Measurements from ENCODE around the gene KATNAL1.

Gene KATNAL1

DNA sequence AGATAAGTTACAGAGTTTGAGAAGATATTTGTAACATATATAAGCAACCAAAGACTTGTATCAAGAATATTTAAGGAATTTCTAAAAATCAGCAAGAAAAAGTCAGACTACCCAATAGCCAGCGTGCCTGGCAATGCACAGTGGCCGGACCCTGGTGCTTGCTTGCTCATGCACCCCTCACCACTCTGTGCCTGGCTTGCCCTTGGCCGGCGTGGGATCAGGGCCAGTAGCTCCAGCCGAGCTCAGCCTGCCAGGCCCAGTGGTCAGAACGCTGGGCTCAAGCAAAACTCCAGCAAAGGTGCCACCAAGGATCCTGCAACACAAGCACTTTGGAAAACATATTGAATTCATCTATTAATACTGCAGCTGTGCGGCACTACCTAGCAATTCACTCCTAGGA is 95.1 kb downstream of the KATNAL1 start:
- ATAC-seq (replicated peaks; ENCODE audit: extremely low read depth, poor library complexity, severe bottlenecking) (no peak), DNase-seq (ENCODE audit: low spot score in 2 of 2) (no peak)
- H3K36me3 Mint-ChIP-seq (ENCODE audit: insufficient read depth): peaks cover 16% of the 10 kb centered on the region
- no peaks in the 10 kb centered on the region for H3K9me3 Mint-ChIP-seq
- no peaks in the 10 kb centered on the region for H3K27me3 Mint-ChIP-seq
- no peak overlapping the region for H3K27ac Mint-ChIP-seq (ENCODE audit: low read depth)
- H3K4me1 Mint-ChIP-seq: no peaks in the 10 kb centered on the region
- H3K4me3 Mint-ChIP-seq: no peak overlapping the region

DNA sequence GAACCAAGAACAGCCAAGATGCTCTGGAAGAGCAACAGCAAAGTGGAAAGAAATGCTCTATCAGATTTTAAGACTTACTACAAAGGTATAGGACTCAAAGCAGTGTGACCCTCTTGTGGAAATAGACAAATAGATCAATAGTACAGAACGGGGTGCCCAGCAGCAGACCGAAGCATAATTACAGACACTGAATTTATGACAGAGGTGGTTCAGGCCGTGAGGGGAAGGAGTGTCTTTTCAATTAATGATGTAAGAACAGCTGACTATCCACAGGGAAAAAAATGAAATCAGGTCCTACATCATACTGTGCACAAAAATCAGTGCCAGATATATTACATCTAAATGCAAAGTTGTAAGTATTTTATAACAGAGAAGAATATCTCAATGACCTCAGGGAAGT is 95.6 kb downstream of the KATNAL1 start:
- Mint-ChIP-seq H3K4me3 (no peak overlapping the region), H3K9me3 (no peaks in the 10 kb centered on the region), H3K27me3 (no peaks in the 10 kb centered on the region), H3K36me3 (ENCODE audit: insufficient read depth) (peaks cover 15% of the 10 kb centered on the region), H3K27ac (ENCODE audit: low read depth) (no peak overlapping the region), H3K4me1 (no peaks in the 10 kb centered on the region)
- DNase-seq (ENCODE audit: low spot score in 2 of 2): no peak
- ATAC-seq (replicated peaks; ENCODE audit: extremely low read depth, poor library complexity, severe bottlenecking): no peak

DNA sequence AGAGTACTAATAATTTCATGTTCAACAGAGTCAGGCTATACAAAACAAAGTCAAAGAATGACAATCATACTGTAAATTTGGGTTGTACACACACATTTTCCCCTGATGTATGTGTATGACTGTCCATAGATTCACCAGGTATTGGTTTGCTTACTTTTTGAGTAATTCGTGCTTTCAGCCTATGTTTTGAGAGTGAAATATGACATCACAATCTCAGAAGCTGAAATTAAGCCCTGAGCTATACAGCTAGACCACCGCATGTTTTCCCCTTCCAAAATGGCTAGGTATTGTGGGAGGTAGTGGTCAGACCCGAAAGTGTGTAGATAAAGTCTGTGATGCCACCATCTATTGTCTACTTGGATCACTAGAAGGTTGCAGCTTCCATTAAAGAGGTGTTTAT is 102.8 kb downstream of the KATNAL1 start:
- H3K36me3 Mint-ChIP-seq (ENCODE audit: insufficient read depth): peaks cover 8% of the 10 kb centered on the region
- no peaks in the 10 kb centered on the region for H3K9me3 Mint-ChIP-seq
- no peak overlapping the region for H3K27ac Mint-ChIP-seq (ENCODE audit: low read depth)
- DNase-seq (ENCODE audit: low spot score in 2 of 2) (no peak), ATAC-seq (replicated peaks; ENCODE audit: extremely low read depth, poor library complexity, severe bottlenecking) (no peak)
- H3K4me3 Mint-ChIP-seq: no peak overlapping the region
- H3K27me3 Mint-ChIP-seq: no peaks in the 10 kb centered on the region
- no peaks in the 10 kb centered on the region for H3K4me1 Mint-ChIP-seq

DNA sequence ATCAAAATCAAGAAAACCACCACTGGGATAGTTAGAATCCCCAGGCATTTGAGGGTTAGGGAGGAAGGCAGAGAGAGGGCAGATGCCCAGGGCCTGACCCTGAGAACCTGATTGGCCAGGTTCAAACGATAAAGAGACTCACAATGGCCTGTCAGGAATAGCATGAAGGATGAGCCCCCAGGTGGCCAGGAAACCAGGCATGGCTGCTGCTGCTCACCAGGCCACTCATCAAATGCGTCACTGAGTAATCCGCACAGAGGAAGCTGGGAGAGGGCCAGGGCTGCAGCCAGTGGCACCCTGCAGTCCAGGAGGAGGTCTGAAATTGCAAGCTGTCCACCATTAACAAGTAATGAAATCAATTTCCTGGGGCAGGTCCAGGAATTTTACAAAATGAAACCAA is 111.3 kb downstream of the KATNAL1 start:
- no peaks in the 10 kb centered on the region for H3K9me3 Mint-ChIP-seq
- ATAC-seq (replicated peaks; ENCODE audit: extremely low read depth, poor library complexity, severe bottlenecking) (no peak), DNase-seq (ENCODE audit: low spot score in 2 of 2) (no peak)
- H3K27ac Mint-ChIP-seq (ENCODE audit: low read depth): peak overlapping the region; percentile 90
- H3K36me3 Mint-ChIP-seq (ENCODE audit: insufficient read depth): no peaks in the 10 kb centered on the region
- no peak overlapping the region for H3K4me3 Mint-ChIP-seq
- H3K4me1 Mint-ChIP-seq: no peaks in the 10 kb centered on the region
- no peaks in the 10 kb centered on the region for H3K27me3 Mint-ChIP-seq

DNA sequence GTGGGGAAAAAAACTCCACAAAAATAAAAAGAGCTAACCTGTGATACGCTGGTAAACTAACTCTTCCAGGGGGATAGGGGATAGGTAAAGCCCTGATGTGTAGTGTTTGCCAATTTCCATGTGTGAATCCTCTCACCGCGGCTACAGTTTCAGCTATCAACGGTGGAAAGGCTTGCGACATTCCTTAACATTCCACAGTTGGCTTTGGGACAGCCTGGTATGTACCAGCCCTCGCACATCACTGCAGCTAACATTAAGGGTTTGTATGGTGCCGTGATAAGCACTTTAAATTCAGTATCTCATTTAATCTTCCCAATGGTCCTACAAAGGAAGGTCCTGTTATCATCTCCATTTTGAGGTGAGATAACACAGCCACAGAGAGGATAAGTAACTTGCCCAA is 112.4 kb downstream of the KATNAL1 start:
- H3K36me3 Mint-ChIP-seq (ENCODE audit: insufficient read depth): no peaks in the 10 kb centered on the region
- no peaks in the 10 kb centered on the region for H3K27me3 Mint-ChIP-seq
- no peaks in the 10 kb centered on the region for H3K9me3 Mint-ChIP-seq
- H3K4me1 Mint-ChIP-seq: no peaks in the 10 kb centered on the region
- DNase-seq (ENCODE audit: low spot score in 2 of 2): no peak
- H3K4me3 Mint-ChIP-seq: no peak overlapping the region
- H3K27ac Mint-ChIP-seq (ENCODE audit: low read depth): no peak overlapping the region
- no peak for ATAC-seq (replicated peaks; ENCODE audit: extremely low read depth, poor library complexity, severe bottlenecking)

DNA sequence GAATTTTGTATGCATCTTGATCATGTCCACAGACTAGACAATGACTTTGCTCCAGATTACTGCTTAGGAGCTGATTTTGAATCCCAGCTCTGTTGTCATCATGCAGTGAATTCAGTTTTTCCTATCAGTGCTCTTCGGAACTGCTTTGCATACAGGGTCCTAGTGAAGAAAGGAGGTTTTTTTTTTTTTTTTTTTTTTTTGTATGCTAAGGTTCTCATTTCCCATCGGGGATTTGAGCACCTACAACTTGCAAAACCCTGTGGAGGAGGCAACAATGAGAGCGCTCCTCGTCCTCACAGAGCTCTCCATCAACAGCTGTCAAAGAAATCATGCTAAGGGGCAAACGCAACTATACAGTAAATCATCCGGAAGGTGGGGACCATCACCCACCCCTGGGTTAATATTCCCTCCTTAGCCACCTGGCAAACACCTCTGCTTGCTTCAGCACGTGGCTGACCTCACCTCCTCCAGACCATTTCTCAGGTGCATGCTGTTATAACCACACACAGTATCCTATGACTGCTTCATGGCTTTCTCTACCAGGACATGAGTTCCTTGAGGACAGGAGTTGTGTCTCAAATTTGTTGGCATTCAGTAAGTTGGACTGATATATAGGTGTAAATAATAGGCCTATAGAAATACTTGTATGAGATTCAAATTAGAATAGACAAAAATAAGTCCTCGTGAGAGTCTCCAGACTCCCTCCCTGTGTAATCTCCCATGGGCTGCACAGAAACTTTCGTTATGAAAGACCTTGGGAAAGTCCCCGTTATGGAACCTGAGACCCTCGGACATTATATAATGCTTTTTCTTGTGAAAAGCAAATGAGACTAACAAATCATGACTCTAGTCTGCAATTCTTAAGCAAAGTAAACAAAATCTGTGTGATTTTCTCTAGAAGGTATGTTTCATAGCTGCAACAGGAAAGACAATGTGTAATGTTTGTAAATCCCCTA is 113.8 kb downstream of the KATNAL1 start:
- H3K4me3 Mint-ChIP-seq: no peak overlapping the region
- H3K4me1 Mint-ChIP-seq: no peaks in the 10 kb centered on the region
- no peak for DNase-seq (ENCODE audit: low spot score in 2 of 2)
- ATAC-seq (replicated peaks; ENCODE audit: extremely low read depth, poor library complexity, severe bottlenecking): no peak
- H3K27ac Mint-ChIP-seq (ENCODE audit: low read depth): no peak overlapping the region
- no peaks in the 10 kb centered on the region for H3K9me3 Mint-ChIP-seq
- no peaks in the 10 kb centered on the region for H3K27me3 Mint-ChIP-seq
- H3K36me3 Mint-ChIP-seq (ENCODE audit: insufficient read depth): no peaks in the 10 kb centered on the region

DNA sequence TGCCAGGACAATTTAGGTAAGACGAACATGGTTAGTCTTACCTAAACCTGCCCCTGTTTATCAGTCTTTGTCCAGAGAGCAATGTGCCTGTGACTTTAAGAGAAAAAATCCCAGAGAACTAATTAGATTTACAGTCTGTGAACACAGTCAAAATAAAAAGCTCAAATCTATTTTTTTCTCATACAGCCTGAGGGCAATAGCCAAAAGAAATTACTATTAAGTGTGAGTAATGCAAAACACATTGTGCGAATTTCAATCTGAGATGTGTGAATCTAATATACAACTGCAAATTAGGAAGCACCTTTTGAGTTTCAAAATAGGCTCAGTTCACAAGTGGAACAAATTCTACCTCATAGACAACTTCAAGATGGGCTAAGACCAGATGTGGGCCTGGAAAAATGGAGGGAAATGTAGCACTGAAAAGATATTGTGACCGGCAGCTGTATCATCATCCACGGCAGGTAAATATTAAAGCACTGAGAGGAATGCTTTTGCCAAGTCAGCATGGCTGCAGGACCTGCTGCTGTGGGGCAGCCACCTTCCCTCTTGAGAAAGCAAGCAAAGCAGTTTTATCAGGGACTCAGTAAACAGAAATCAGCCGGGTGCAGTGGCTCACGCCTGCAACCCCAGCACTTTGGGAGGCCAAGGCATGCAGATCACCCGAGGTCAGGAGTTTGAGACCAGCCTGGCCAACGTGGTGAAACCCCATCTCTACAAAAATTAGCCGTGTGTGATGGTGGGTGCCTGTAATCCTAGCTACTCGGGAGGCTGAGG is 114.8 kb downstream of the KATNAL1 start:
- H3K27me3 Mint-ChIP-seq: no peaks in the 10 kb centered on the region
- no peaks in the 10 kb centered on the region for H3K36me3 Mint-ChIP-seq (ENCODE audit: insufficient read depth)
- no peak for DNase-seq (ENCODE audit: low spot score in 2 of 2)
- H3K9me3 Mint-ChIP-seq: no peaks in the 10 kb centered on the region
- no peak overlapping the region for H3K4me3 Mint-ChIP-seq
- ATAC-seq (replicated peaks; ENCODE audit: extremely low read depth, poor library complexity, severe bottlenecking): no peak
- H3K27ac Mint-ChIP-seq (ENCODE audit: low read depth): no peak overlapping the region
- no peaks in the 10 kb centered on the region for H3K4me1 Mint-ChIP-seq

DNA sequence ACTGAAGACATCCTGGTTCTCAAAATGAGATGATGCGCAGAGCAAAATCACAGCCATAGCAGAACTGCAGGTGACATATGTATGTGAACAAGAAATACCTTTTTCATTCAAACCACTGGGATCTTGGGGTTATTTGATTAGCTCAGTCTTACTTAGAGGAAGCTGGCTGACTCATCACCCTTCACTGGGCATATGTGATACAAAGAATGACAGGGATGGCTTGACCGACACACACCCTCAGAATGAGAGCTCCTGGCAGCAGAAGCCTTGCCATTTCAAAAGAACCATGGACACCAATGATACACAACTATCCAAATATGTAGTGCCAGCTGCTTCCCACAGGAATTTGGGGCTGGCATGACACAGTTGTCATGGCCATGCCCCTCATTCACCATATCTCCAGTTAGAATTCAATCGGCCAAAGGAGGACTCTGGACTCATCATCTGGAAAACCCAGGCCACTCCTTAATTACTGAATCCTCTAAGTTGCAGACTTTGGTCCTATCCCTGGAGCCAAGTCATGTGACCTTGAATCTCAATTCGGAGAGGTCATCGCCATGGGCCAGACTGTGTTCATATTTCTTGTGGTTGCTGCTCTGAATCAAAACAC is 115.8 kb downstream of the KATNAL1 start:
- no peak for ATAC-seq (replicated peaks; ENCODE audit: extremely low read depth, poor library complexity, severe bottlenecking)
- Mint-ChIP-seq H3K27ac (ENCODE audit: low read depth) (no peak overlapping the region), H3K4me1 (no peaks in the 10 kb centered on the region), H3K36me3 (ENCODE audit: insufficient read depth) (no peaks in the 10 kb centered on the region), H3K27me3 (no peaks in the 10 kb centered on the region), H3K9me3 (no peaks in the 10 kb centered on the region), H3K4me3 (no peak overlapping the region)
- DNase-seq (ENCODE audit: low spot score in 2 of 2): no peak

DNA sequence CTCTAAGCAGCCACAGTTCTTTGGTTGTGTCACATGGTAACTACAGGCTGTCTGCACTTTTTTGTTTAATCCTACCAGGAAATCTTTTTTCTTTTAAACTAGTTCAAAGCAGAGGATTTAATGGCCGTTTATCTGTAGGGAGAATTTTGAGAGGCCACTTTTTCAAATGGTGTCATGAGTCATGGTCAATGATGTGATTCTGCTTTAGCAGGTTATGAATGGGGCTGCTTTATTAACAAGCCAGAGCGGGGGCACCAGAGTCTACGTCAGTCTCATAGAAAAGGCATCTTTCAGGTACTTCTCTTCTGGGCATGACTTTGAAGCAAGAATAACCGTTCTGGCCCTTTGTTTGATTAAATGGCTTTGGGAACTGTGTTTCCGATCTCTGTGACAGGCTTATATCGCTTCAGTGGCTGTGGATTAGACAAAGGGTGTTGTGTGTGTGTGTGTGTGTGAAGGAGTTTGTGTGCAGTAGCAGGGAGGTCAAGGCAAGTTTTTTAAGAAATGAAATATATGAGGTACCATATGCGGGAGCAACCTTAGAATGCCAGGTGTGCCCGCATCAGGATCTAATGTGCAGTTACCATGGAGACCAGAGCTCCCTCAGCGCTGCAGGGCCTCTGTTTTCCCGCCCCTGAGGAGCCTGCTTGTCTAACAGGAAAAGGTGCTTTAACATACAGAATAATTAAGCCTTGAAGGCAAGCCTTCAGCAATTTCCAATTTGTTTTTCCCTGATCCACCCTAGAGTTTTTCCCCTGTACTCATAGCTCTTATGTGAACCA is 120.5 kb downstream of the KATNAL1 start:
- H3K4me3 Mint-ChIP-seq: no peak overlapping the region
- H3K9me3 Mint-ChIP-seq: no peaks in the 10 kb centered on the region
- ATAC-seq (replicated peaks; ENCODE audit: extremely low read depth, poor library complexity, severe bottlenecking) (no peak), DNase-seq (ENCODE audit: low spot score in 2 of 2) (no peak)
- no peak overlapping the region for H3K27ac Mint-ChIP-seq (ENCODE audit: low read depth)
- H3K4me1 Mint-ChIP-seq: no peaks in the 10 kb centered on the region
- no peaks in the 10 kb centered on the region for H3K27me3 Mint-ChIP-seq
- H3K36me3 Mint-ChIP-seq (ENCODE audit: insufficient read depth): no peaks in the 10 kb centered on the region

DNA sequence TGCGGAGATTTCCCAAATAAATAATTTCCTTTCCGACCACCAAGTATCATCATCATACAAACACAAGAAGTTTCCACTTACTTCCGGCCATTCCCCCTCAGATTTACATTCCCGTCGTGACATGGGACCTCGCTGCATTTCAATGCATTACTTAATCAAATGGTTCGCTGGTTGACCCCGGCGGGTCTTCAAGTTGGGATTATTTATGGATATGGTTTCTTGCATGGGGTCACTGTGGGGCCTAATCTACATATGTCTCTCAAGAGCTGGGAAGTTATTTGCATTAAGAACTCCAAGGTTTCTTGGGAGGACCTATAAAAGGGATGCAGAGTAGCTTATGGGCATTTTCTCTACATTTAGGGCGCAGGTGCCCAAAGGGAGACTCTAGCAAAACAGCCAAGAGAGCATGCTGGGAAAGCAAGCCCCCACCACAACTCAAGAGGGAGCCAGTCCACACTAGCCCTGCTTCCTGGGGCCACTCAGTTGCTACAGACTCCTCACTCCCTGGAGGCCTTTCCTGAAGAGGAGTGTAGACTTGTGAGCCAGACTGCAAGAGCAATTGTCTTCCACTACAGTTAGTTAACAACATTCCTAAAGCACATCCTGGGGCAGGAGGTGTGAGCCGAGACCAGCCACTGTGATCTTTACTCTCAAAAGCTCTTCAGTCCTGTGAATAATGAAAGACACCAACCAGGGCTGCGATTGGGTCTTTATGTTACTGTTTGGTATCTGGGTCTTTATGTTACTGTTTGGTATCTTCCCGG is 125.3 kb downstream of the KATNAL1 start:
- no peaks in the 10 kb centered on the region for H3K36me3 Mint-ChIP-seq (ENCODE audit: insufficient read depth)

DNA sequence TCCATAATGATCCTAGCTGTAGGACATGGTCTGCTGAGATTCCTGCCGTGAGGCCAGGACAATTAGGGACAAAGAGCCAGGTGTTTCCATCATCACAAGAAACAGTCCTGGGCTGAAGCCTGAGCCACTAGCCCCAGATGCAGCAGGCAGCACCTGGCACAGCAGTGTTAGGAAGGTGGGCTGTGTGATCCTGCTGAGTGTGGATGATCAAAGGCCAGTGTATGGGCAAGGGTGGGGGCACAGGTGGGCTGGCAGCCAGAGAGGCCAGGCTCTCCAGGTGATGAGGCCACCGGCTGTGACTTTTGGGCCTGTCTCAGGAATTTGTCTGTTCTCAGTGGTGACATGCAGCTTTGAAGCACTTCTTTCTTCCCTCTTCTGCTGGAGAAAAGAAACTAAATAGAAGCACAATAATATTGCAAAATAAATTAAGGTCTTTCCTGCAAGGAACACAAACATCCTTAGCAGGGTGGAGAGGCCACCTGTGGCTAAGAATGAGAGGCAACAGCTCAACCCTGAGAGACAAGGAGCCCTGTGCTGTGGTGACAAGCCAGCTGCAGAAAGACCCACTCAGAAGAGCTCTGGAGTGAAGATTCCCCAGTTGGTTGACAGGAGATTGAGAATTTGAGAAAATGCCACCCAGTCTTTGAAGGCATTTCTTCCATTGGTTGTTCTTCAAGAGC is 127.6 kb downstream of the KATNAL1 start:
- Mint-ChIP-seq H3K4me3 (no peak overlapping the region), H3K4me1 (peaks cover under 1% of the 10 kb centered on the region)

More for the DNA sequence above, 125.3 kb downstream of the KATNAL1 start:
- no peak for DNase-seq (ENCODE audit: low spot score in 2 of 2)
- H3K4me1 Mint-ChIP-seq: no peaks in the 10 kb centered on the region
- H3K9me3 Mint-ChIP-seq: no peaks in the 10 kb centered on the region
- H3K27me3 Mint-ChIP-seq: no peaks in the 10 kb centered on the region
- no peak for ATAC-seq (replicated peaks; ENCODE audit: extremely low read depth, poor library complexity, severe bottlenecking)
- H3K27ac Mint-ChIP-seq (ENCODE audit: low read depth): no peak overlapping the region
- H3K4me3 Mint-ChIP-seq: no peak overlapping the region

More for the DNA sequence above, 127.6 kb downstream of the KATNAL1 start:
- Mint-ChIP-seq H3K9me3 (no peaks in the 10 kb centered on the region), H3K27ac (ENCODE audit: low read depth) (no peak overlapping the region), H3K36me3 (ENCODE audit: insufficient read depth) (no peaks in the 10 kb centered on the region), H3K27me3 (no peaks in the 10 kb centered on the region)
- ATAC-seq (replicated peaks; ENCODE audit: extremely low read depth, poor library complexity, severe bottlenecking) (no peak), DNase-seq (ENCODE audit: low spot score in 2 of 2) (no peak)

All from central memory CD8-positive, alpha-beta T cell (primary cell).